Measurements from ENCODE around the gene PRDM16.

The PRDM16 gene

DNA sequence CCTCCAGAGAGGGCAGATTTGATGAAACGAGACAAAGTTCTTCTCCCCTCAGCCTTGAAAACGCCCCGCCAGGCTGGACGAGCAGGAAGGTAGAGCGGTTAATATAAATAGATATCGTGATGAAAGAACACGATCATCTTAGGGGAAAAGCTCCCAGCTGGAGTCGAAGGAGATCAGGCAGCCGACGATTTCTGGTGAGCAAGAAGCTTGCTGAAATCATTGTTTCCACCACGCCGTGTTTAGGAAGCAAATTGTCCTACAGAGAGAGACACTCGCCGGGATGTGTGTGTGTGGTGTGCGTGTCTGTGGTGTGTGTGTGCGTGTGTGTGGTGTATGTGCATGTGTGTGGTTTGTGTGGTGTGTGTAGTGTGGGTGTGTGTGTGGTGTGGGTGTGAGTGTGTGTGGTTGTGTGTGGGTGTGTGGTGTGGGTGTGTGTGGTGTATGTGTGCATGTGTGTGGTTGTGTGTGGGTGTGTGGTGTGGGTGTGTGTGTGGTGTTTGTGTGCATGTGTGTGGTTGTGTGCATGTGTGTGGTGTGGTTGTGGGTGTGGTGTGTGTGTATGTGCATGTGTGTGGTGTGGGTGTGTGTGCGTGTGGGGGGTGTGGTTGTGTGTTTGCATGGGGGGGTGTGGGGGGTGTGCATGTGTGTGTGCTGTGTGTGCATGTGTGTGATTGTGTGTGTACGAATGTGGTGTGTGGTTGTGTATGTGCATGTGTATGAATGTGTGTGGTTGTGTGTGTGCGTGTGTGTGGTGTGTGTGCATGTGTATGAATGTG, 340.6 kb downstream of the PRDM16 start:
- no peak for DNase-seq

GRCh38 chr1:3410142-3410925, 341.3 kb downstream of the PRDM16 start:
- no peak for DNase-seq

DNA sequence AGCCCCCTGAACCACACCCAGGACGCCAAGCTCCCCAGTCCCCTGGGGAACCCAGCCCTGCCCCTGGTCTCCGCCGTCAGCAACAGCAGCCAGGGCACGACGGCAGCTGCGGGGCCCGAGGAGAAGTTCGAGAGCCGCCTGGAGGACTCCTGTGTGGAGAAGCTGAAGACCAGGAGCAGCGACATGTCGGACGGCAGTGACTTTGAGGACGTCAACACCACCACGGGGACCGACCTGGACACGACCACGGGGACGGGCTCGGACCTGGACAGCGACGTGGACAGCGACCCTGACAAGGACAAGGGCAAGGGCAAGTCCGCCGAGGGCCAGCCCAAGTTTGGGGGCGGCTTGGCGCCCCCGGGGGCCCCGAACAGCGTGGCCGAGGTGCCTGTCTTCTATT, 342.8 kb downstream of the PRDM16 start:
- no peak for DNase-seq

GRCh38 chr1:3412376-3412775, 343.4 kb downstream of the PRDM16 start:
- DNase-seq: no peak

DNA sequence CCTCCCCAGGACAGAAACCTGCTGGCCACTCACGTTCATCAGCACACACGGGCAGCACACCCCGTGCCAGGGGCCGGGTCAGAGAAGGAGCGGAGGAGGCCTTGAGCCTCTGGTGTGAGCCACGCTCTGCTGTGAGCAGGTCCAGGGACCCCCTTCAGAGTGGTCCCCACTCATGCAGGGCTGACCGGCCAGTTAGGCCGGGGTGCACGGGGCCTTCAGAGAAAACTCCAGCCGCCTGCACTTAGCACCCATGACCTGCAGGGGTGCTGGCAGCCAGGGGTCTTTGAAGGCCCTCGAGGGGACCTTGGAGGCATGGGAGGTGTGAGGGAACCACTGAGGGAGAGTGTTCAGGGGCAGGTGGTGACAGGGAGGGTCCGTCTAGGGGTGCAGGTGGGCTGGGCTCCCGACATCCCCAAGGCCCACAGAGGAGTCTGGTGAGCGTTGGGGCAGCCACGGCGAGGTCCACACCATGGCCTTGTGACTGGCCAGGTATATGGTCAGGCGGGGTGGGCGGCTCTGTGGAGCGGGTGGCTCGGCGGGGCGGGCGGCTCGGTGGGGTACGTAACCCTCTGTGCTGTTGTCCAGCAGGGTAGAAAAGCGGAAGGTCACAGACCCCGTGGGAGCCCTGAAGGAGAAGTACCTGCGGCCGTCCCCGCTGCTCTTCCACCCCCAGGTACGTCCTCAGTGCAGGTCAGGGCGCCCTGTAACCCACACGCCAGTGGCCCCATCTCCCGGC, 345.1 kb downstream of the PRDM16 start:
- no peak for DNase-seq

- no peak for DNase-seq
Observed at GRCh38 chr1:3415260-3416090, 346.5 kb downstream of the PRDM16 start.

- no peak for DNase-seq
Observed at GRCh38 chr1:3417082-3417739, 348.2 kb downstream of the PRDM16 start.

- no peak for DNase-seq
Observed at GRCh38 chr1:3417934-3418333, 348.9 kb downstream of the PRDM16 start.

DNA sequence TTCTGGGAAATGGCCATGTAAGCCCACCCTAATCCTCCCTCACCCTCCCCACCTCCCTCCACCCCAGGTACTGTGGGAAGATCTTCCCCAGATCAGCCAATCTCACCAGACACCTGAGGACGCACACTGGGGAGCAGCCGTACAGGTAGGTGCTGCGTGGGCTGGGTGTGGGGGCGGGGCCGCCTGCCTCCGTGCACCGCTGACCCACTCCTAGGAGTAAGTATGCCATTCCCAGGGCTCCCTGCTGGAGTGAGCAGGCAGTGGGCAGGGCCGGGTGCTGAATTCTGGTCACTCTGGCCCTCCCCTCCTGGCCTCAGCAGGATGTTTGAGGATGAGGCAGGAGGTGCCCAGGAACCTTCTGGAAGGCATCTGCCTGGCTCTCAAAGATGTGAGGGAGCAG, 349.6 kb downstream of the PRDM16 start:
- DNase-seq: no peak

DNA sequence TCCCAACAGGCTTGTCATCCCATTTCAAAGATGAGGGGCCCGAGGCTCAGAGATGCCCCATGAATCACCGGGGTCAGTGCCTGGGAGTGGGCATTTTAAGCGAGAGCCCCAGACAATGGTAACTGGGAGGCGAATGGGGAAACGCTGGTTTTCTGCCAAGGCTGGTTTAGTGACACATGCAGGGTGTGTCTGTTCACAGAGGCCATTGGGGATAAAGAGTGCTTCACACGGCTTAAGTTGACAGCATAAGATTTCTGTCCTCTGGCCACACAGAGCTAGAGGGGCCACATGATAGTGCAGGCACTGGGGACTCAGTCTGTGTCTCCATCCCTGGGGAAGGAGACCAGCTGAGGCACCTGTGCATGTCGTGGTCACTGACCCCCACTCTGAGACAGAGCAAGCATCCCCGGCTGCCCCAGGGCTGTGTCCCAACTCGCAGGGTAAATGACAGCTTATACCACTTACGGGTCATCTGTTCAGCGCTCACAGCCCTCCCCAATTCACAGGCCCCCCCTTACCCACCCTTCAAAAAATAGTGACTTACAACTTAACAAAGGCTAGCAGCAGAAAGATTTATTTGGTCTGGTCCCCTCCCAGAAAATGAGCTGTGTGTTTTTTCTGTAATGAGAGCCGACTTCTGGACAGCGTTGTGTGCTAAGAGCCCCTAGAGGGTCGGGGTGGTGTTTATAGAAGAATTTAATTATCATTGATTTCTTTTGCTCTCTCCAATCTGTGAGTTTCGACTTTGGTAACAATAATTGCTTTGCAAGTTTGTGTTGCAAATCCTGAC, 350.6 kb downstream of the PRDM16 start:
- no peak for DNase-seq

GRCh38 chr1:3420218-3420951, 351.4 kb downstream of the PRDM16 start:
- no peak for DNase-seq

DNA sequence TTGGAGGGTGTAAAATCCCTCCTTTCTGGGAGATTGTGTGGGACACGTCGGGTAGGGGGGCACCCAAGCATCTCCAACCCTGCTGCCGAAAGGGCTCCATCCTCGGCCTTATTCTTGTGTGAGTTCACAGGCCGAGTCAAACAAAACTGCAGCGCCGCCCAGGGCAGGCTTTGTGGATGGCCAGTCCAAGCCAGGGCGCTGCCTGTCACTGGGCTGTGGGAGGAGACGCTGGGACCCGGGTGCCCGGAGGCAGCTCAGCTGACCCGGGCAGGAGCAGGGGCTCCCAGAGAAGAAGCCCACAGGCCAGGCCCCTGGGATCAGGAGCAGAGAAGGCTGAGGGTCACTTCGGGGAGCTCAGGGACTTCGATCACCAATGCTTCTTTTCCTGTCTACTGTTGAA, 353.6 kb downstream of the PRDM16 start:
- no peak for DNase-seq

GRCh38 chr1:3423245-3423829, 354.3 kb downstream of the PRDM16 start:
- DNase-seq: no peak

GRCh38 chr1:3423896-3424611, 355.1 kb downstream of the PRDM16 start:
- DNase-seq: no peak

DNA sequence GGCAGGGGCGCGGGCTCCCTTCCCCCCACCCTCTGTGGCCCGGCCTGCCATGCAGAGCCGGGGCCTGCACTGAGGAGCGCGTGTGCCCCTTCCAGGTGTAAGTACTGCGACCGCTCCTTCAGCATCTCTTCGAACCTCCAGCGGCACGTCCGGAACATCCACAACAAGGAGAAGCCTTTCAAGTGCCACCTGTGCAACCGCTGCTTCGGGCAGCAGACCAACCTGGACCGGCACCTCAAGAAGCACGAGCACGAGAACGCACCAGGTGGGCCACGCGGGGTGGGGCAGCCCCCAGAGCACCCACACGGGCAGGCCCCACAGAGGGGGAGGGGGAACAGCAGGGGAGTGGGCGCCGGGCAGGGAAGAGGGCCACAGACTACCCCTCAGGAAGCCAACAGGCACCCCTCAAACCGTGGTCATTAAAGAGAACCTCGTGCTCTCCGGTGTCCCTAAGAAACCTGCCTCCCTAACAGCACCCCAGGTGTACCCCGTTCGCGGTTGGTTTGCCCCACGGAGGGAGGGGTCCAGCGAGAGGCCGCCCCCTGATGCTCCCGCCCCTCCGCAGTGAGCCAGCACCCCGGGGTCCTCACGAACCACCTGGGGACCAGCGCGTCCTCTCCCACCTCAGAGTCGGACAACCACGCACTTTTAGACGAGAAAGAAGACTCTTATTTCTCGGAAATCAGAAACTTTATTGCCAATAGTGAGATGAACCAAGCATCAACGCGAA, 356.6 kb downstream of the PRDM16 start:
- no peak for DNase-seq

GRCh38 chr1:3426956-3427535, 358.0 kb downstream of the PRDM16 start:
- no peak for DNase-seq

GRCh38 chr1:3427711-3428704, 359.0 kb downstream of the PRDM16 start:
- no peak for DNase-seq
